ENCODE results near the gene CUX1.

CUX1 gene

DNA sequence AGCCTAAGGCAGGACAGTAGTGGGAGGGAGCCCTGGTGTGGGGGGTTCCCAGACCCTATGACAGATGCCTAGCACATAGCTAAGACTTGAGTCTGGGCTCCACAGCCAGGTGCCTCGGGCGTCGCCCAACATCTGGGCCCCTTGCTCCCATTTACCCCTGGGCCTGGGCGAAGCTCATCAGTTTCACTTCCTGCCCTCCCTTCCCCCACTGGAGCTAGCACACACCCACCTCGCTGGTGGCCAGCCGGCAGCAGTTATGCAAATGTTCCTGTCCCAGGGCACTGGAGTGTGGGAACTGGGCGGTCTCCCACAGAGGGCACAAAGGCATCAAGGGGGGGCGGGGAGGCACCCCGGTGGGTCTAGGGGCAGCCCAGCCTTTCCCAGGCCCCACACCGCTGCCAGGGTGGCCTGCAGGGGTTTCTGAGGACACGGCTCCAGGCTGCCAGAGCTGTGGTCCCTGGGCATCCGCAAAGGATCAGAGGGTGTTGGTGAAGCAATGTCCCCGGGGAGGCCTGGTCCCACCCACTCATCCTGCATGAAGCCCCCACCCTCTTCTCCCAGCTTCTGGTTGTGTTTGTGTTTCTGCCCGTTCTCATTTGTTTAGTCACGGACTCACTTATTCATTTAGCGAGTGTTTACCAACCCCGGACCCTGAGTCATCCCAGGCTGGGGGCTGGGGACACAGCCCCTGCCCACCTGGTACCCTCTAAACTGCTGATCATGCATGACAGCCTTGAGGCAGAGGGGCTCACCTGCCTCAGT is 489.7 kb downstream of the CUX1 start (continued):
- TF ChIP-seq, protein P1, sequence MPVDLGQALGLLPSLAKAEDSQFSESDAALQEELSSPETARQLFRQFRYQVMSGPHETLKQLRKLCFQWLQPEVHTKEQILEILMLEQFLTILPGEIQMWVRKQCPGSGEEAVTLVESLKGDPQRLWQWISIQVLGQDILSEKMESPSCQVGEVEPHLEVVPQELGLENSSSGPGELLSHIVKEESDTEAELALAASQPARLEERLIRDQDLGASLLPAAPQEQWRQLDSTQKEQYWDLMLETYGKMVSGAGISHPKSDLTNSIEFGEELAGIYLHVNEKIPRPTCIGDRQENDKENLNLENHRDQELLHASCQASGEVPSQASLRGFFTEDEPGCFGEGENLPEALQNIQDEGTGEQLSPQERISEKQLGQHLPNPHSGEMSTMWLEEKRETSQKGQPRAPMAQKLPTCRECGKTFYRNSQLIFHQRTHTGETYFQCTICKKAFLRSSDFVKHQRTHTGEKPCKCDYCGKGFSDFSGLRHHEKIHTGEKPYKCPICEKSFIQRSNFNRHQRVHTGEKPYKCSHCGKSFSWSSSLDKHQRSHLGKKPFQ (tag by site-specific recombination; IDR thresholded peaks at IDR 0.05): no peak
- TF ChIP-seq ZNF571 (tag by site-specific recombination; IDR thresholded peaks at IDR 0.05): no peak
- no peak for TF ChIP-seq ZNF16 (tag by site-specific recombination; IDR thresholded peaks at IDR 0.05; ENCODE audit: low read depth)
- no peak for TF ChIP-seq ZNF10 (tag by site-specific recombination; IDR thresholded peaks at IDR 0.05)
- TF ChIP-seq, protein P2, sequence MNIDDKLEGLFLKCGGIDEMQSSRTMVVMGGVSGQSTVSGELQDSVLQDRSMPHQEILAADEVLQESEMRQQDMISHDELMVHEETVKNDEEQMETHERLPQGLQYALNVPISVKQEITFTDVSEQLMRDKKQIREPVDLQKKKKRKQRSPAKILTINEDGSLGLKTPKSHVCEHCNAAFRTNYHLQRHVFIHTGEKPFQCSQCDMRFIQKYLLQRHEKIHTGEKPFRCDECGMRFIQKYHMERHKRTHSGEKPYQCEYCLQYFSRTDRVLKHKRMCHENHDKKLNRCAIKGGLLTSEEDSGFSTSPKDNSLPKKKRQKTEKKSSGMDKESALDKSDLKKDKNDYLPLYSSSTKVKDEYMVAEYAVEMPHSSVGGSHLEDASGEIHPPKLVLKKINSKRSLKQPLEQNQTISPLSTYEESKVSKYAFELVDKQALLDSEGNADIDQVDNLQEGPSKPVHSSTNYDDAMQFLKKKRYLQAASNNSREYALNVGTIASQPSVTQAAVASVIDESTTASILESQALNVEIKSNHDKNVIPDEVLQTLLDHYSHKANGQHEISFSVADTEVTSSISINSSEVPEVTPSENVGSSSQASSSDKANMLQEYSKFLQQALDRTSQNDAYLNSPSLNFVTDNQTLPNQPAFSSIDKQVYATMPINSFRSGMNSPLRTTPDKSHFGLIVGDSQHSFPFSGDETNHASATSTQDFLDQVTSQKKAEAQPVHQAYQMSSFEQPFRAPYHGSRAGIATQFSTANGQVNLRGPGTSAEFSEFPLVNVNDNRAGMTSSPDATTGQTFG (tag by site-specific recombination; IDR thresholded peaks at IDR 0.05; ENCODE audit: borderline replicate concordance): no peak
- peak; percentile 66; the same call in 1 of the 2 replicates for TF ChIP-seq KLF9 (tag by site-specific recombination; IDR thresholded peaks at IDR 0.05; ENCODE audit: low read depth)
- no peak for TF ChIP-seq ZNF623 (tag by site-specific recombination; IDR thresholded peaks at IDR 0.05)
- peak; percentile 76 for TF ChIP-seq ZNF423 (tag by site-specific recombination; IDR thresholded peaks at IDR 0.05)
- no peak for TF ChIP-seq ZFP41 (tag by site-specific recombination; IDR thresholded peaks at IDR 0.05; ENCODE audit: borderline replicate concordance)
- TF ChIP-seq ZNF473 (tag by site-specific recombination; IDR thresholded peaks at IDR 0.05): no peak
- no peak for TF ChIP-seq KLF8 (tag by site-specific recombination; IDR thresholded peaks at IDR 0.05)
- TF ChIP-seq ZIC2 (tag by site-specific recombination; IDR thresholded peaks at IDR 0.05): peak; percentile 91
- no peak for TF ChIP-seq ZNF626 (tag by site-specific recombination; IDR thresholded peaks at IDR 0.05)
- TF ChIP-seq ZNF670 (tag by site-specific recombination; IDR thresholded peaks at IDR 0.05; ENCODE audit: low read depth): no peak
- TF ChIP-seq ZNF560 (tag by site-specific recombination; IDR thresholded peaks at IDR 0.05; ENCODE audit: borderline replicate concordance): no peak
- TF ChIP-seq SP7 (tag by site-specific recombination; IDR thresholded peaks at IDR 0.05): 0 out of 2 replicates have a peak, but pooled peaks have one; percentile 12
- TF ChIP-seq KLF1 (tag by site-specific recombination; IDR thresholded peaks at IDR 0.05): peak; percentile 82
- TF ChIP-seq ZNF549 (tag by site-specific recombination; IDR thresholded peaks at IDR 0.05): no peak
- TF ChIP-seq GLIS1 (tag by site-specific recombination; IDR thresholded peaks at IDR 0.05): peak; percentile 99
- TF ChIP-seq, protein P3, sequence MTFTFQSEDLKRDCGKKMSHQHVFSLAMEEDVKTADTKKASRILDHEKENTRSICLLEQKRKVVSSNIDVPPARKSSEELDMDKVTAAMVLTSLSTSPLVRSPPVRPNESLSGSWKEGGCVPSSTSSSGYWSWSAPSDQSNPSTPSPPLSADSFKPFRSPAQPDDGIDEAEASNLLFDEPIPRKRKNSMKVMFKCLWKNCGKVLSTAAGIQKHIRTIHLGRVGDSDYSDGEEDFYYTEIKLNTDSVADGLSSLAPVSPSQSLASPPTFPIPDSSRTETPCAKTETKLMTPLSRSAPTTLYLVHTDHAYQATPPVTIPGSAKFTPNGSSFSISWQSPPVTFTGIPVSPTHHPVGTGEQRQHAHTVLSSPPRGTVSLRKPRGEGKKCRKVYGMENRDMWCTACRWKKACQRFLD (tag by site-specific recombination; IDR thresholded peaks at IDR 0.05): no peak
- no peak for TF ChIP-seq ZNF157 (tag by site-specific recombination; IDR thresholded peaks at IDR 0.05)
- TF ChIP-seq, protein P4, sequence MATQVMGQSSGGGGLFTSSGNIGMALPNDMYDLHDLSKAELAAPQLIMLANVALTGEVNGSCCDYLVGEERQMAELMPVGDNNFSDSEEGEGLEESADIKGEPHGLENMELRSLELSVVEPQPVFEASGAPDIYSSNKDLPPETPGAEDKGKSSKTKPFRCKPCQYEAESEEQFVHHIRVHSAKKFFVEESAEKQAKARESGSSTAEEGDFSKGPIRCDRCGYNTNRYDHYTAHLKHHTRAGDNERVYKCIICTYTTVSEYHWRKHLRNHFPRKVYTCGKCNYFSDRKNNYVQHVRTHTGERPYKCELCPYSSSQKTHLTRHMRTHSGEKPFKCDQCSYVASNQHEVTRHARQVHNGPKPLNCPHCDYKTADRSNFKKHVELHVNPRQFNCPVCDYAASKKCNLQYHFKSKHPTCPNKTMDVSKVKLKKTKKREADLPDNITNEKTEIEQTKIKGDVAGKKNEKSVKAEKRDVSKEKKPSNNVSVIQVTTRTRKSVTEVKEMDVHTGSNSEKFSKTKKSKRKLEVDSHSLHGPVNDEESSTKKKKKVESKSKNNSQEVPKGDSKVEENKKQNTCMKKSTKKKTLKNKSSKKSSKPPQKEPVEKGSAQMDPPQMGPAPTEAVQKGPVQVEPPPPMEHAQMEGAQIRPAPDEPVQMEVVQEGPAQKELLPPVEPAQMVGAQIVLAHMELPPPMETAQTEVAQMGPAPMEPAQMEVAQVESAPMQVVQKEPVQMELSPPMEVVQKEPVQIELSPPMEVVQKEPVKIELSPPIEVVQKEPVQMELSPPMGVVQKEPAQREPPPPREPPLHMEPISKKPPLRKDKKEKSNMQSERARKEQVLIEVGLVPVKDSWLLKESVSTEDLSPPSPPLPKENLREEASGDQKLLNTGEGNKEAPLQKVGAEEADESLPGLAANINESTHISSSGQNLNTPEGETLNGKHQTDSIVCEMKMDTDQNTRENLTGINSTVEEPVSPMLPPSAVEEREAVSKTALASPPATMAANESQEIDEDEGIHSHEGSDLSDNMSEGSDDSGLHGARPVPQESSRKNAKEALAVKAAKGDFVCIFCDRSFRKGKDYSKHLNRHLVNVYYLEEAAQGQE (tag by site-specific recombination; IDR thresholded peaks at IDR 0.05): no peak
- no peak for TF ChIP-seq ZXDB (tag by site-specific recombination; IDR thresholded peaks at IDR 0.05)
- no peak for TF ChIP-seq ZNF114 (tag by site-specific recombination; IDR thresholded peaks at IDR 0.05)
- TF ChIP-seq SP2 (tag by site-specific recombination; IDR thresholded peaks at IDR 0.05): 0 out of 2 replicates have a peak, but pooled peaks have one; percentile 13
- TF ChIP-seq, protein P5, sequence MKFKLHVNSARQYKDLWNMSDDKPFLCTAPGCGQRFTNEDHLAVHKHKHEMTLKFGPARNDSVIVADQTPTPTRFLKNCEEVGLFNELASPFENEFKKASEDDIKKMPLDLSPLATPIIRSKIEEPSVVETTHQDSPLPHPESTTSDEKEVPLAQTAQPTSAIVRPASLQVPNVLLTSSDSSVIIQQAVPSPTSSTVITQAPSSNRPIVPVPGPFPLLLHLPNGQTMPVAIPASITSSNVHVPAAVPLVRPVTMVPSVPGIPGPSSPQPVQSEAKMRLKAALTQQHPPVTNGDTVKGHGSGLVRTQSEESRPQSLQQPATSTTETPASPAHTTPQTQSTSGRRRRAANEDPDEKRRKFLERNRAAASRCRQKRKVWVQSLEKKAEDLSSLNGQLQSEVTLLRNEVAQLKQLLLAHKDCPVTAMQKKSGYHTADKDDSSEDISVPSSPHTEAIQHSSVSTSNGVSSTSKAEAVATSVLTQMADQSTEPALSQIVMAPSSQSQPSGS (tag by site-specific recombination; IDR thresholded peaks at IDR 0.05; ENCODE audit: low read depth): no peak
- no peak for TF ChIP-seq ZNF248 (tag by site-specific recombination; IDR thresholded peaks at IDR 0.05)
- no peak for TF ChIP-seq GLI2 (tag by site-specific recombination; IDR thresholded peaks at IDR 0.05; ENCODE audit: borderline replicate concordance, low read depth)
- peak; percentile 75 for TF ChIP-seq ZFHX2 (tag by site-specific recombination; conservative IDR thresholded peaks at IDR 0.05)
- TF ChIP-seq, protein P6, sequence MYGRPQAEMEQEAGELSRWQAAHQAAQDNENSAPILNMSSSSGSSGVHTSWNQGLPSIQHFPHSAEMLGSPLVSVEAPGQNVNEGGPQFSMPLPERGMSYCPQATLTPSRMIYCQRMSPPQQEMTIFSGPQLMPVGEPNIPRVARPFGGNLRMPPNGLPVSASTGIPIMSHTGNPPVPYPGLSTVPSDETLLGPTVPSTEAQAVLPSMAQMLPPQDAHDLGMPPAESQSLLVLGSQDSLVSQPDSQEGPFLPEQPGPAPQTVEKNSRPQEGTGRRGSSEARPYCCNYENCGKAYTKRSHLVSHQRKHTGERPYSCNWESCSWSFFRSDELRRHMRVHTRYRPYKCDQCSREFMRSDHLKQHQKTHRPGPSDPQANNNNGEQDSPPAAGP (tag by site-specific recombination; IDR thresholded peaks at IDR 0.05): peak; percentile 32; the same call in 1 of the 2 replicates
